ENCODE measurements around the gene TAF9.

TAF9 gene

GRCh38 chr5:69369340-69370121, at the start of gene TAF9, which contains the start of the genes AK6 and RAD17:
Gene TAF9, minus strand, starts transcription at chr5:69369520. Its CDS starts 3,783 bp downstream, at chr5:69365737.
Gene AK6, minus strand, starts transcription at chr5:69369520. Its CDS starts 30 bp downstream, at chr5:69369490.
Gene RAD17, plus strand, starts transcription at chr5:69369818. Its CDS starts 2,391 bp downstream, at chr5:69372209.
- DNase-seq (ENCODE audit: low read depth): peak; percentile 93
- TF ChIP-seq CTCF (conservative IDR thresholded peaks at IDR 0.05; ENCODE audit: low read depth, low read length): no peak
- H3K4me3 ChIP-seq (ENCODE audit: low read depth, low read length): peak within 1 kb of the TSS; percentile 91

- TF ChIP-seq CTCF (conservative IDR thresholded peaks at IDR 0.05; ENCODE audit: low read depth, low read length): no peak
- no peak overlapping the region for H3K4me3 ChIP-seq (ENCODE audit: low read depth, low read length)
- no peak for DNase-seq (ENCODE audit: low read depth)
Measured at GRCh38 chr5:69418554-69418953, 49.2 kb upstream of the TAF9 start.

- TF ChIP-seq CTCF (conservative IDR thresholded peaks at IDR 0.05; ENCODE audit: low read depth, low read length): no peak
- no peak overlapping the region for H3K4me3 ChIP-seq (ENCODE audit: low read depth, low read length)
- DNase-seq (ENCODE audit: low read depth): no peak
Measured at GRCh38 chr5:69416699-69417098, 47.4 kb upstream of the TAF9 start.

GRCh38 chr5:69416180-69416579, 46.9 kb upstream of the TAF9 start:
- no peak overlapping the region for H3K4me3 ChIP-seq (ENCODE audit: low read depth, low read length)
- no peak for DNase-seq (ENCODE audit: low read depth)
- TF ChIP-seq CTCF (conservative IDR thresholded peaks at IDR 0.05; ENCODE audit: low read depth, low read length): no peak

- DNase-seq (ENCODE audit: low read depth): no peak
- H3K4me3 ChIP-seq (ENCODE audit: low read depth, low read length): peak overlapping the region; percentile 67
- no peak for TF ChIP-seq CTCF (conservative IDR thresholded peaks at IDR 0.05; ENCODE audit: low read depth, low read length)
Measured at GRCh38 chr5:69415584-69415958, 46.3 kb upstream of the TAF9 start.

GRCh38 chr5:69414885-69415583, 45.7 kb upstream of the TAF9 start, which contains the start of gene MARVELD2:
Gene MARVELD2, plus strand, starts transcription at chr5:69415116. Its CDS starts 4,270 bp downstream, at chr5:69419386.
- peak; percentile 45 for TF ChIP-seq CTCF (conservative IDR thresholded peaks at IDR 0.05; ENCODE audit: low read depth, low read length)
- DNase-seq (ENCODE audit: low read depth): peak; percentile 52
- peak within 1 kb of the TSS; percentile 67 for H3K4me3 ChIP-seq (ENCODE audit: low read depth, low read length)
